Stimulated activated CD4-positive, alpha-beta T cell treated with anti-CD3 and anti-CD28 coated beads, TNF-alpha, amount 100 ng/mL, for 24 hours (primary cell): ENCODE results near the gene ARHGEF7.
A peak's percentile ranks its signal among the peaks of the same experiment; 100 is the strongest.

Source experiments
- DNase-seq, 3 experiments: peaks; one replicate each; pipeline ENCODE4 v3.0.0-alpha.2; 2020; ENCODE audit warnings: low read depth in 3 of 3

Gene ARHGEF7

GRCh38 chr13:111139452-111139851 is 24.3 kb downstream of the ARHGEF7 start:
- DNase-seq = no peak

DNA sequence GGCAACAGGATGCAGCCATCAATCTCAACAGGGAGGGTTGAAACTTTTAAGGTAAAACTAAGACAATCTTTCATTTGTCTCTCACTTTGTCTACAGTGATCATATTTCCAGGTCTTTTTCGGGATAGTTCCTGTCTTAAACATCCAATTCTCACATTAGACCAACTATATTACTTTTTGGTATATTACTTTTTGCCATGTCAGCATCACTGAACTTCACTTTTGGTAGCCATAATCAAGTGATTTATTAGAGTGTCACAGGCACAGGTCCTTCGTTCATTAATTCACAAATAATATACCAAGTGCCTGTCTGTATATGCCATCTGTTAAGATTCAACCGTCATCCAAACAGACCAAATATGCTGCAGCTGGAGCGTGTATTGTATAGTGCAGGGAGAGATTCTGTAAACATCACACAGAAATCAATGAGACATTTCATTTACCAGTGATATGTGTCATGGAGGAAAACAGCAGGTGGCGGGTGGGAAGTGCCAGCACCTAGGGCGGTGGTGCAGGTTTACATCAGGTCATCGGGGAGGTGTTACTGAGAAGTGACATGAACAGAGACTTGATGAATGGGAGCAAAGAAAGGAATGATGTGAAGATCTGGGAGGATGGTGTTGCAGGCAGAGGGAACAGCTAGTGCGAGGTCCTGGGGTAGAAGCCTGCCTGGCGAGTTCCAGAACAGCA is 24.9 kb downstream of the ARHGEF7 start:
- no peak for DNase-seq

DNA sequence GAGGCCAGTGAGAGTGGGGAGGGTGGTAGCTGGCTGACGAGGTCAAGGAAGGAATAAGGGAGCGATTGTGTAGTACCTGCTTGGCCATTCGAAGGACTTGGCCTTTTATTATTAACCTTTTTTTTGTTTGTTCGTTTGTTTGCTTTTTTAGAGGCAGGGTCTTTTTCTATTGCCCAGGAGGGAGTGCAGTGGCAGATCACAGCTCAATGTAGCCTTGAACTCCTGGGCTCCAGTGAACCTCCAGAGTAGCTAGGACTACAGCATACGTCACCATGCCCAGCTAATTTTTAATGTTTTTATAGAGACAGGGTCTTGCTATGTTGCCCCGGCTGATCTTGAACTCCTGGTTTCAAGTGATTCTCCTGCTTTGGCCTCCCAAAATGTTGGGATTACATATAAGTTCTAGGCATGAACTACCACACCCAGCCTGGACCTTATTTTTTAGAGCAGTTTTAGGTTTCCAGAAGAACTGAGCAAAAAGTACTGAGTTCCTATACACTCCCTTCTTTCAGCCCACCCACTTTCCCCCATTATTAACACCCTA is 25.5 kb downstream of the ARHGEF7 start:
- no peak for DNase-seq

DNA sequence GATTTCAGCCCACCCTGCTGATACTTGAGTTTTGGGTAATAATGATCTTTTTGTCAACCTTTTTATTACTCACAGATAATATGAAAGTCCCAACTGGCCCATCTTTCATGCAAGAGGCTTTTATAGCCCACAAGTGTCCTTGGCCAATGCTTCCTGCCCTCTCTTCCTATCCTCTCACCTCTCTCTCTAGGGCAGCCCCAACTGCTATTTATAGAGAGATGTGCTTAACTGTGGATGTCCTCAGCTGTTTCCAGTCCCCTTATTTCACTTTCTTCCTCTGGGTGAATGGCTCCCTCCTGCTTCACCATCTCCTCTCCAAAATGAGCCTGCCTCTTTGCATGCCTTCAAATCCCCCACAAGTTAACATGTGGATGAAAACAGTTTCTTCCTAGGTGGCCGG is 27.4 kb downstream of the ARHGEF7 start:
- no peak for DNase-seq

GRCh38 chr13:111143865-111144540 is 28.9 kb downstream of the ARHGEF7 start:
- DNase-seq = no peak

DNA sequence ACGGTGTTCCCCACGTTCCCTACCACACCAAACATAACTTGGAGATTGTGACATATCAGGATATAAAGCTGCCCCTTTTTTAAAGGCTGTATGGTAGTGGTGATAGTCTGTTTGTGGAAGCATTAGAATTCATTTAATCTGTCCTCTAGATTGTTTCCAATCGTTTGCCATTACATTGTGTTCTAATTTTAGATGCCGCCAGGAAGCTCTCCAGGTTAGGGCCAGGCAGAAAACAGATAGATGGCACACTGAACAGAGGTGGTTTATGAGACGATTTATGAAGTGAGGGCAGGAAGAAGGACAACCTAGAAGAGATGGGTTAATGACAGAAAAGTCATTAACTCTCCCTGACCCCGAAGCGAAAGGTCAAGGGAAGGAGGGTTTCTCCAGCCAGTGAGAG is 30.0 kb downstream of the ARHGEF7 start:
- no peak for DNase-seq

- DNase-seq = no peak
Measured at GRCh38 chr13:111145506-111145905, 30.4 kb downstream of the ARHGEF7 start.

DNA sequence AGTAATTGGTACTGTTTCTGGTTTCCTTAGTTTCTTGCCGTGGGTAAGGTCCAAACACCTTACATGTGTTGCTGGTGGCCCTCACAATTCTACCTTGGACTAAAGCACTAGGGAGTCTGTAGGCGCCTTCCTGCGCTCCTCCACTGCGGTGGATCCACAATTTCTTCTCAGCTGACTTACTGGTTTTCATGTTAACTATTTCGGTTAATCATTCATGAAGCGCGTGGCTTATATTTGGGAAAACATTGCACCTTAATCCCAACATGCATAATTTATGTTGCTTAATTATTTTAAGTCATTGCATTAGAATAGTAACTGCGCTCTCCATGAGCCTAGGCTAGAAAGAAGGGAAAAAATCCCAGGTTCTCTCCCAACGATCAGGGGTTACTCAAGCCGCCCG is 37.7 kb downstream of the ARHGEF7 start:
- DNase-seq = no peak

DNA sequence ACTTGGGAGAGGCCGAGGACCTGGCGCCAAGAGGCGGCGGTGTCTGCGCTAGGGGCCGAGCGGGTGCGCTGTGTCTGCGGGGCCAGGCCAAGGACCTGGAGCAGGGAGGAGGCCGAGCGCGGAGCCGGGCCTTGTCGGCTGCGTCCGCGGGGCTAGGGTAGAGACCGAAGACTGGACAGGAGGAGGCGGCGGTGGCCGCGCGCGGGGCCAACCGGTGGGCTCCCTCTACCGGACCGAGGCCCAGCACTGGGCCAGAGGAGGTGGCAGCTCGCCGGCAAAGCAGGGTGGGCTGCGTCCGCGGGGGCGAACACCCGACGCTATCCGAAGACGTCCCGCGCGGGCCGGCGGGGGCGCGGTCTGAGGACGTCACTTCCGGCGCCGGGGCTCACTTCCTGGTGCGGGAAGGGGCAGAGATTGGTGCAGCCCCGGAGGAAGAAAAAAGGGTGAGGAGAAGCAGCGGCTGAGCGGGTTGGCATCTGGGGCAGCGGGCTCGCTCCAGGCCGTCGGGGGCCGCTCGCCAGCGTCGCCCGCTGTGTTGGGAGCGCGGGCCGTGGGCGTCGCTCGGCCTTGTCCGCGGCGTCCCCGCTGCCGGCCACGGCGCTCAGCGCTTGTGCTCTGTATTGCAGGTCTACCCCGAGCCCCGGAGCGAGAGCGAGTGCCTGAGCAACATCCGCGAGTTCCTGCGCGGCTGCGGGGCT is 38.3 kb downstream of the ARHGEF7 start:
- DNase-seq = peak; percentile 88 to 94 (median 90)

DNA sequence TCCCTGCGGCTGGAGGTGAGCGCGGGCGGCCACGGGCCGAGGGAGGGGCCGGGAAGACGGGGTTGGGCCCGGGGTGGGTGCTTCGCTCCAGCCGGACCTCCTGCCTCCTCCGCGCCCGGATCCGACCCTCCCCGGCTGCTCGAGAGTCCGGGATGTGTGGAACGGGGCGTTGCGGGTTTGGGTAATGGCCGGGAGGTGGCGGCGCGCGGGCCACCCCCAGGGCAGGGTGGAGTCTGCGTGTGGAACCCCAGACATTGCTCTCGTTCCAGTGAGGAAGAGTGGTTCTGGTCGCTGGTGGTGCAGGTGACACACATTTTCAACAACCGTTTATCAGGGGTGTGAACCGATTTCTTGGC is 38.8 kb downstream of the ARHGEF7 start:
- peak; percentile 23 to 55 (median 23) for DNase-seq

- DNase-seq = no peak
Measured at GRCh38 chr13:111156421-111156820, 41.3 kb downstream of the ARHGEF7 start.

DNA sequence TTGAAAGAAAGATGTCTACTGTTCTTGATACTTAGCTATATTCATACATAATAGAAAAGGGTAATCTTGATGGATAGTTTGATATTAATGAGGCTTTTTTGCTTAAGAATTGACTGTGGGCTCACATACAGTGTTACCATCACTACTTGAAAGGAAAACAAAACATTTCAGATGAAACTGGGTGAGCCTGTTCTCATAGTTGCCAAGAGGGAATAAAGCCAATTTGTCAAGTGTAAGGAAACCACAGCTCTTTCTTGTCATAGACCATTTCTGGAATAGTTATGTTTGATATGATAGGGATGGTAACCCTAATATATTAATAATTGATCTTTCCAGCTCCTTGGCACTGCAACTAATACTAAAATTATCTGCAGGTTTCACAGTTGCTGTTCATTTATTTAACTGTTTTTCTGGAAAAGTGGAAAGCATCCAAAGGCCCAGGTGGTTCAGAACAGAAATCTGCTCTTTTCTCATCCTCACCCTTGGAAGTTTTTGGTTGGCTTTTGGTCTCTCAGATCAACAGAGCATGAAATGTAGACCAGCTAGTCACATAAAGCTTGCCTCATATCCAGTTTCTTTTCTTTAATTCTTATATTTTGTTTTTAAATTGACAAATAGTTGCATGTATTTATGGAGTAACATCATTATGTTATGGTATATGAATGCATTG is 43.2 kb downstream of the ARHGEF7 start:
- DNase-seq = no peak

DNA sequence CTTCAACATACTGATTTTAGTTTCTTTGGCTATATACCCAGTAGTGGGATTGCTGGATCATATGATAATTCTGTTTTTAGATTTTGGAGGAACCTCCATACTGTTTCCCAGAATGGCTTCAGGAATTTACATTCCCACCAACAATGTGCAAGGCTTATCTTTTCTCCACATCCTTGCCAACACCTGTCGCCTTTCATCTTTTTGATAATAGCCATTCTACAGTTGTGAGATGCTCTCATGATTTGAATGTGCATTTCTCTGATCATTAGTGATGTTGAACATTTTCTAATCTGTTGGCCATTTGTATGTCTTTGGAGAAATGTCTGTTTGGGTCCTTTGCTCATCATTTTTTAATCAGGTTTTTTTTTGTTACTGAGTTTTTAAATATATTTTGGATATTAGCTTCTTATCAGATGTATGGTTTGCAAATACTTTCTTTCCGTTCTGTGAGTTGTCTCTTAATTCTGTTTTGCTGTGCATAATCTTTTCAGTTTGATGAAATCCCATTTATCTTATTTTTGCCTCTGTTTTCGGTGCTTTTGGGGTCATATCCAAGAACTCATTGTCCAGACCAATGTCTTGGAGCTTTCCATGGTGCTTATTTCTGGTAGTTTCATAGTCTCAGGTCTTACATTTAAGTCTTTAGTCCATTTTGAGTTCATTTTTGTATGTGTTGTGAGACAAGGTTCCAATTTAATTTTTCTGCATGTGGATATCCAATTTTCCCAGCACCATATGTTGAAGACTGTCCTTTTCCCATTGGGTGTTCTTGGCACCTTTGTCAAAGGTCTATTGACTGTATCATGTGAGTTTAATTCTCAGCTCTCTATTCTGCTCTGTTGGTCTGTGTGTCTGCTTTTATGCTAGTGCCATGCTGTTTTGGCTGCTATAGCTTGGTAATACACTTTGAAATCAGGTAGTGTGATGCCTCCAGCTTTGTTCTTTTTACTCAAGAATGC is 44.5 kb downstream of the ARHGEF7 start:
- no peak for DNase-seq

DNA sequence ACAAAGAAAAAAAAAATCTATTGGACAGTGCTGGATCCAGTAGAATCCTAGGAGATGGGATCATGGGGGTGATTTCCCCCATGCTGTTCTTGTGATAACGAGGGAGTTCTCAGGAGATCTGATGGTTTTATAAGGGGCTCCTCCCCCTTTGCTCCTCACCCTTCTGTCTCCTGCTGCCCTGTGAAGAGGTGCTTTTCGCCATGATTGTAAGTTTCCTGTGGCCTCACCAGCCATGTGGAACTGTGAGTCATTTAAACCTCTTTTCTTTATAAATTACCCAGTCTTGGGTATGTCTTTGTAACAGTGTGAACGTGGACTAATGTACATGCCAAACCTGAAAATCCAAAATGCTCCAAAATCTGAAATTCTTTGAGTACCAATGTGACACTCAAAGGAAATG is 45.5 kb downstream of the ARHGEF7 start:
- DNase-seq = no peak

GRCh38 chr13:111161601-111162600 is 46.8 kb downstream of the ARHGEF7 start:
- no peak for DNase-seq

DNA sequence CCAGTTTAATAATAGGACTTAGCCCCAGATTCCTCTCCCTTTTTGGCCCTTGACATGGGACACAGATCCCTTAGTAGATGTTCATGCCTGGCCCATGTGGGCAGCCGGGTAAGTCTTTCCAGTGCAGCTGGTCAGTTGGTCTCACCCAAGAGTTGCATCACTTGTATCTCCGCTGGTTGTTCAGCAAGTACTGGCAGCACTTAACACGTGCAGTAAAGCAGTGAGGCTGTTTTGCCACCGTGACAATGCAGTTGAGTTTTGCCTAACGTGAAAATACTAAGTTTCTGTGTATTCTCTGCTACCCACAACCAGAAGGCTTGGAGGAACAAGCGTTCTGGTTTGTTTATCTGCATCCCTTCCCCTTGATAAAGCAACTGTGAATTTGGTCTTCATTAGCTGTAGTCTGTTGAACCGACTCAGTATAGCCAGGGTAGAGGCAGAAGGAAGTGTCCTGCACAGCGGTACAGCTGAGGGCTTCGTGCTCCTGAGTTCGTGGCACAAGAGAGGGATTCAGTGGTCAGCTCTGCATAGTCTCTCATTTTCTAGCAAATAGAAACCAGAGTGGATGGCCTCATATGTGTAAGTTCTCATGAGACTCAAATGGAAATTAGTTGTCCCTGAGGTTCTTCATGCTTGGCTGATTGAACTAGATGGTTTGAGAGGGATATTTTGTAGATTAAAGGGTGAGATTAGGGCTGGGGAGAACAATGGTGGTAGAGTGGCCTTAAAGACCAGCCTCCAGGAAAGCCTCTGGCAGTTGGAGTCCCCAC is 50.3 kb downstream of the ARHGEF7 start:
- DNase-seq = no peak

DNA sequence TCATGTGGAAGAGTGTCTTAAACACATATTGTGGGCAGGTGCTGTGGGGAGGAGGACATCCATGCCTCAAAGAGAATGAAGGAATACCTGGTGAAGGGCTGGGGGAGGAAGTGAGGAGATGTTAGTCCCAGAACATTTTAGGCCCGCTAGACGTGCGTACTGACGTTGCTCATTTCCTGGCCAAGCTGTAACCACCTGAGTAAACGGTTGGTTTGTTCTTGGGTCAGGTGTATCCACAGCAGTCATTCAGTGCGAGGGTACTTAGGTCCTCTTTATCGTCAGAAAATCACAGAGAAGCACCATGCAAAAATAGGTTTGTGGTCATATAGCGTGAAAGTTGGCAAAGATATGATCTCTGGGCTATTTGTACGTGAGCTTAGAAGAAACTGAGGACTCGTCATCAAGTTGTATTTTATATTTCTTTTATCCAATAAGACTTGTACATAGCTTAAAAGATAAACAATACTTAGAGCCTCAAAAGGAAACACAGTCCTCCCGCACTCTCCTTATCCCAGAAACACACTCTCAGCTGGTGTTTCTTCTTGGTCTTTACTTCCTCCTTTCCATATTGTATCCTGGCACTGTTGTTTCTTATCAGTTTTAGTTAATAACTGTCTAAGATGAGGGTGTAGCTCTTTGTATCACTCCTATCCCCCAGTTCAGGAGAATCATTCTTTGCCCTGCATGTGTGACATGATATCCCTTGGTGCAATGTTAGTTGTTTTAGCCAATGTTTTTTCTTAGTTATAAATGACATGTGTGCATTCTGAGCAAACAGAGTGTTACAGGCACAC is 52.0 kb downstream of the ARHGEF7 start:
- DNase-seq = no peak

- no peak for DNase-seq
Measured at GRCh38 chr13:111168107-111168506, 53.0 kb downstream of the ARHGEF7 start.
